GM18909 (cell line): ENCODE data around the gene AFMID.
"Not testable (repeated sequence)": the region's sequence is repeated elsewhere in the genome, so short reads cannot be mapped to it uniquely, and the experiment has no call there.

Experiments used
- ATAC-seq: cut with Tn5 transposase; IDR thresholded peaks from one replicate; pipeline ENCODE4 v1.9.1; 2021; ENCODE audit warnings: mild to moderate bottlenecking; ENCODE audit not compliant: unreplicated experiment, poor library complexity

Gene AFMID

DNA sequence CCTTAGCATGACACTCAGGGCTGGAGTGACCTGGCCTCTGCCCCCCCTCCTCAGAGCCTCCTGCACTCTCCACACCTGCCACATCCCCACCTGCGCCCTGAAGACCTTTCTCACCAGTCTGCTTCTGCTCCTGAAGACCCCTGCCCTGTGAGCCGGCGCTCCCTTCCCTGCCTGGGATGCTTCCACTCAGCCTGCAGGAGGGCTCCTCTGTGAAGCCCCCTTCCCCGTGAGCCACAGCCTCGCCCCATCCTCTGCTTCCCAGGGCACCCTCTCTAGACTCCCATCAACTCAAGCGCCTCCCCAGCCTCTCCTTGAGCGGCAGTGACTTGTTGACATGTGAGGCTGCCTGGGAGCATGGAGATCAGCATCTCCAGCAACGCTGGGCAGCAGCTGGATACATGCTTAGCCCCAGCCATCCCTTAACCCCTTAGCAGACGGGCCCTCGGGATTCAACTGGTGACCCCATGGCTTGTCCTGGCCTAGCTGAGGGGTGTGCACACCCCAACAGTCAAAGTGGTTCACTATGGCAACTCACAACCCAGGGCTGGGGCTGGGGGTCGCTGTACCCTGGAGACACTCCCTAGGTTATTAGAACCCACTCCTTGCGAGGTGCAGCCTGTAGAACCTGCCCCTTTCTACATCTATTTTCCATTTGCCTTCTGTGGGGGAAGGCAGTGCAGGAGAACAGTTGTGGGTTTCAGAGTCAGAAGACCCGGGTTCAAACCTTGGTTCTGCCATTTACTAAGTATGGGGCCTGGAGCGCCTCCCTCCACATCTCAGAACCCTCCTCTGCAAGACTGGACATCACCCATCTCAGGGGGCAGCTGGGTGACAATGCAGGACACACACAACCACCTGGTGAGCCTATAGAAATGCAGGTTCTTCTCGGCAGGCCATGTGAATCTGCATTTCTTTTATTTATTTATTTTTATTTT, 65.8 kb downstream of the AFMID start:
- ATAC-seq, result no peak

DNA sequence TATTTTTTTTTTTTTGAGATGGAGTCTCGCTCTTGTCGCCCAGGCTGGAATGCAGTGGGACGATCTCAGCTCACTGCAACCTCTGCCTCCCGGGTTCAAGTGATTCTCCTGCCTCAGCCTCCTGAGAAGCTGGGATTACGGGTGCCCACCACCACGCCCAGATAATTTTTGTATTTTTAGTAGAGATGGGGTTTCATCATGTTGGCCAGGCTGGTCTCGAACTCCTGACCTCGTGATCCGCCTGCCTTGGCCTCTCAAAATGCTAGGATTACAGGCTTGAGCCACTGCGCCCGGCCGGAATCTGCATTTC, 66.4 kb downstream of the AFMID start:
- not testable (repeated sequence) for ATAC-seq

DNA sequence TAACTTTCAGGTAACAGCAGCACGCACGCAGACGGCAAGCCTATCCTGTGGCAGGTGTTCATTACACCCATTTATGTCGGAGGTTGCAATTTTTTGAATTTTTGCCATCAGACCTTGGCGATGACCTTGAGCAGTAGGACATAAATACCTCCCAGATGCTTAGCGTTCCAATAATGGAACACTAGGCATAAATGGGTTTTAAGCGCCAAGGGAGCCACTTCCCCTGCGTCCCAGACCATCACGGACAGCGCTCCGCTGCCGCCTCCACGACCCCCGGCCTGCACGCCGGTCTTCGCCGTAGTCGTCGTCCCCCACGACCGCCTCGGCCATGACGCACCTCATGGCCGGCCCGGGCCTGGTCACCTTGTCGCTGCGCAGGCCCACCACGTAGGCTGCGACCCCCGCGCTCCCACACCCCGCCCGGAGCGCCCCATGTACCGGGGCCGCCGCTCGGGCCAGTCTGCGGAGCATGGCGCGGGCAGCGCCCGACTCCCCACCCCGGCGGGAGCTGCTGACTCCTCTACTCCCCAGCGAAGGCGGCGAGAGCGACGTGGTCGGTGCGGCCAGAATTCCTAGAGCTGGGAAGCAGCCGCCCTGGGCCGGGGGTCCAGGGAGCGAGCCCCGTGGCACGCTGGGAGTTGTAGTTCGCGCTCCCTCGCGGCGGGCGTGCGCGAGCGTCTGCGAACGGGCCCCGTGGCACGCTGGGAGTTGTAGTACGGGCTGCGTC, 66.9 kb downstream of the AFMID start:
- ATAC-seq, result no peak

DNA sequence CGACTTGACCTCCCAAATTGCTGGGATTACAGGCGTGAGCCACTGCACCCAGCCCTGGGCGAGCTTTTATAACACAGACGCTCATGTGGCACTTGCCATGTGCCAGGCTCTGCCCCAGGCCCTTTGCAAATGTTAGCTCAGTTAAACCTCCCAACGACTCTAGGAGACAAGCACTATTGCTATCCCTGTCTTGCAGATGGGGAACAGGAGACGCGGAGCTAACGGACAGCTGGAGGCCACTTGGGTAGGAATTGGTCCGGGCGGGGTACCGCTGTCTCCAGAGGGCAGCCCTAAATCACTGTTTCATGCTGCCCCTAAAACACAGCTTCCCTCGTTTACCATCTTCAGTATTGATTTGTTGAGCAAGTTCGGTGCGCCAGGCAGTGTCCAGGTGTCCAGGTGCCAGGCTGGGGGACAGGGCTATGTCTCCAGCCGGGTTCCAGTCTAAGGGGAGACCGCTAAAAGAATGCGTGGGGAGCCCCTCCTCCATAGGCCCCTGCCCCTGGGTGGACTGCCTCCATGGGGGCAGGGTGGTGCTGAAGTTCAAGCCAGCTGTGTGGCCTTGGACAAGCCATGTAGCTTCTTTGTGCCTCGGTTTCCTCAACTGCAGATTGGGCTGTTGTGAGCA, 68.0 kb downstream of the AFMID start:
- ATAC-seq, result no peak

DNA sequence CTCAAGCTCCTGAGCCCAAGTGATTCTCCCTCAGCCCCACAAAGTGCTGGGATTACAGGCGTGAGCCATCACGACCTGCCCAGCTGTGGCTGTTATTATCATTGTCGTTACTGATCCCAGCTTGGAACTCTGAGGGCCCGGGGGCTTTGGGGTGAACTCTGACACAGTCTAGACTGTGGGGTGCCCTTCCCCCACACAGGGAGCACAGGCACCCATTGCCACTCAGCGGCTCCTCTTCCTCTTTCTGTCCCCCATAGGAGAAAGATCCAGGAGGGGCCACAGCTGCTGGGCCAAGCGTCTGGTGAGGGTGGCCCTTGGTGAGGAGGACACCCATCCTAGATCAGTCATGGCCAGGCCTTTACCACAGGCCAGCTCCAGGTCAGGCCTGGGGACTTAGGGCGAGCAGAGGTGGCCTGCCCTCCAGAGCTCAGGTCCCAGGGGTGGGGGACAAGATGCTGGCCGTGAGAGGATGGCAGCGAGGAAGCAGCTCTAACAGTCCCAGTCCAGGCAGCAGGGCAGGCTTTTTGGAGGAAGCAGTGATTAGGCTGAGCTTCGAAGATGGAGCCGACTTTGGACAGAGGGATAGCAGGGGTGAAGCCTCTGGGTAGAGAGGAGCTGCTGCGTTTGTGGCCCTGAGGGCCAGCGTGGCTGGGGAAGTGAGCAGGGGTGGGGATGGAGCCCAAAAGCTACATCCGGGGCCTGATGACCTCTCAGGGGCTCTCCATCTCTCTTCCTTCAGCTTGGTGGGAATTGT, 69.0 kb downstream of the AFMID start:
- no peak for ATAC-seq

DNA sequence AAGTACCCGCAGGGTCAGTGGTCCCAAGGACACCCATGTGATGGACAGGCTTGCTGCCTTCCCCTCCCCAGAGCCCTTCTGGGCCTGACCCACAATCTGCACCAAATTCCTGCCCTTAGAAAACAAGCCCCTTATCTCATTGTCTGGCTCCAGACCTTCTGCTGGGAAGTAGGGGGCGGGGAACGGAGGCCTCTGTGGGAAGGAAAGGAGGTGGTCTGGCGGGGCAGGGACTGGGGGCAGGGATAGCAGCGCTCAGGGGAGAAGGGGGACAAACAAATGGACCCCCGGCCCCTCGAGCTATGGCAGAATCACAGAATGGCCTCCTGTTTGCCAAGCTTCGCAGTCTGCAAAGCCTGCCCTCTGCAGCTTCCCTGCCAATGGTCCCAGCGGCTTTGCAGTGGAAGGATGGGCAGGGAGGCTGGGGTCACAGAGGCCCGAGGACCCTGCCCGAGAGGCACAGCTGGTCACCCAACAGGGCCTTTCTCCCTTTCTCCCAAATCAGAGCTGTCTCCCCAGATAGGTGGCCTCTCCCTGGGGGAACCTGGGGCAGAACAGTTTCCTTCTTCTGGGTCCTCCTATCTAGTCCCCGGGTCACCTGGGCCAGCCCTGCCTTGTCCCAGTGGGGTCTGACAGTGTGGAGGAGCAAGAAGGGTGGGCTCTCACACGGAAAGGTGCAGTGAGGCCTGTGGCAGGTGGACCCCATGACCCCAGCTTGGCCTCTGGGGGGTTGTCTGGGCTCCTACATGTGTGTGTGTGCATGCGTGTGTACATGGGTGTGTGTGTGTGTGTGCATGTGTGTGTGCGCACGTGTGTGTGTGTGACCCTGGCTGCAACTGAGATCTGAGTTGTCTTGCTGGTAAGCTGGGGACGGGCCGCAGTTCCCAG, 69.8 kb downstream of the AFMID start:
- ATAC-seq, result no peak
